DMS79 treated with DMSO at 0.1 percent for 48 hours (cell line): ENCODE results near the gene SLC1A2.

ENCODE experiments used
- DNase-seq: peaks from one replicate; lab custom pipeline; 2025; lab: John Stamatoyannopoulos, UW

Gene SLC1A2

GRCh38 chr11:35324981-35325380, 94.4 kb downstream of the SLC1A2 start:
- DNase-seq = no peak

GRCh38 chr11:35324183-35324886, 95.0 kb downstream of the SLC1A2 start:
- no peak for DNase-seq

- DNase-seq = no peak
Measured at GRCh38 chr11:35323076-35323868, 96.1 kb downstream of the SLC1A2 start.

- no peak for DNase-seq
Measured at GRCh38 chr11:35322318-35322979, 96.9 kb downstream of the SLC1A2 start.

GRCh38 chr11:35321532-35322317, 97.6 kb downstream of the SLC1A2 start:
- peak; percentile 18 for DNase-seq

GRCh38 chr11:35321111-35321510, 98.2 kb downstream of the SLC1A2 start:
- DNase-seq = peak; percentile 33

GRCh38 chr11:35318977-35319925, 100.1 kb downstream of the SLC1A2 start:
- DNase-seq = peak; percentile 91

- no peak for DNase-seq
Measured at GRCh38 chr11:35318309-35318708, 101.0 kb downstream of the SLC1A2 start.

- no peak for DNase-seq
Measured at GRCh38 chr11:35317253-35317652, 102.1 kb downstream of the SLC1A2 start.

GRCh38 chr11:35316161-35316560, 103.2 kb downstream of the SLC1A2 start:
- DNase-seq = no peak

GRCh38 chr11:35313760-35314153, 105.6 kb downstream of the SLC1A2 start:
- DNase-seq = no peak

- no peak for DNase-seq
Measured at GRCh38 chr11:35313066-35313759, 106.1 kb downstream of the SLC1A2 start.

GRCh38 chr11:35311331-35311730, 108.0 kb downstream of the SLC1A2 start:
- no peak for DNase-seq

- no peak for DNase-seq
Measured at GRCh38 chr11:35308157-35308556, 111.2 kb downstream of the SLC1A2 start.

GRCh38 chr11:35307221-35307621, 112.1 kb downstream of the SLC1A2 start:
- no peak for DNase-seq

GRCh38 chr11:35305670-35306382, 113.5 kb downstream of the SLC1A2 start:
- peak; percentile 5 for DNase-seq

- no peak for DNase-seq
Measured at GRCh38 chr11:35304900-35305460, 114.4 kb downstream of the SLC1A2 start.

- no peak for DNase-seq
Measured at GRCh38 chr11:35304386-35304775, 115.0 kb downstream of the SLC1A2 start.
